Neural cell (in vitro differentiated cells): ENCODE results near the gene ID4. TPM values are rescaled to one million over a fixed set of nuclear protein-coding genes. Genes with fewer than 3 reads are reported as not detected.
A peak's percentile ranks its signal among the peaks of the same experiment; 100 is the strongest.

Source experiments
- H2AFZ ChIP-seq: fragments of 200-600, 300-800 bp; sonication (generic), shearing (Covaris generic); 2 replicates; pipeline ENCODE4 v1.6.0; 2014; ENCODE audit warnings: low read depth, mild to moderate bottlenecking, antibody characterized with exemption, low read length, moderate library complexity
- H3F3A ChIP-seq: fragments of 200-600 bp; shearing (Covaris generic); 2 replicates; pipeline ENCODE4 v1.6.1; 2016; ENCODE audit warnings: mild to moderate bottlenecking, moderate library complexity, mixed read lengths, antibody characterized with exemption, low read length; ENCODE audit not compliant: insufficient read depth, poor library complexity, severe bottlenecking
- H3K27ac ChIP-seq: fragments of 200-600, 300-800 bp; sonication (generic), shearing (Covaris generic); 2 replicates; pipeline ENCODE4 v1.5.1; 2014; ENCODE audit warnings: mild to moderate bottlenecking, low read length, moderate library complexity
- H3K27me3 ChIP-seq: fragments of 300-800, 200-600 bp; sonication (generic), shearing (Covaris generic); 2 replicates; pipeline ENCODE4 v1.6.0; 2014; ENCODE audit warnings: mild to moderate bottlenecking, low read depth, low read length, moderate library complexity; ENCODE audit not compliant: insufficient read depth
- H3K36me3 ChIP-seq: fragments of 300-800, 200-600 bp; sonication (generic), shearing (Covaris generic); 2 replicates; pipeline ENCODE4 v1.5.1; 2014; ENCODE audit warnings: mild to moderate bottlenecking, antibody characterized with exemption, low read length, moderate library complexity; ENCODE audit not compliant: insufficient read depth
- H3K4me2 ChIP-seq: fragments of 300-800, 200-600 bp; sonication (generic), shearing (Covaris generic); 2 replicates; pipeline ENCODE4 v1.6.0; 2014; ENCODE audit warnings: mild to moderate bottlenecking, low read length
- H3K4me3 ChIP-seq: fragments of 300-800, 200-600 bp; sonication (generic), shearing (Covaris generic); 2 replicates; pipeline ENCODE4 v1.5.1; 2014; ENCODE audit warnings: mild to moderate bottlenecking, low read length, moderate library complexity
- H3K79me2 ChIP-seq: fragments of 200-600 bp; shearing (Covaris generic); replicated peaks from 2 replicates; pipeline ENCODE4 v1.6.0; 2014; ENCODE audit warnings: mild to moderate bottlenecking, low read length, moderate library complexity; ENCODE audit not compliant: insufficient read depth
- H3K9ac ChIP-seq: fragments of 300-800, 200-600 bp; sonication (generic), shearing (Covaris generic); 2 replicates; pipeline ENCODE4 v1.6.1; 2016; ENCODE audit warnings: mild to moderate bottlenecking, low read length, mixed read lengths
- H3K9me2 ChIP-seq: fragments of 200-600 bp; shearing (Covaris generic); 2 replicates; pipeline ENCODE4 v1.6.1; 2016; ENCODE audit warnings: mild to moderate bottlenecking, low read length, mixed read lengths; ENCODE audit not compliant: insufficient read depth
- H3K9me3 ChIP-seq: fragments of 200-600, 300-800 bp; sonication (generic), shearing (Covaris generic); 2 replicates; pipeline ENCODE4 v1.6.1; 2016; ENCODE audit warnings: mild to moderate bottlenecking, mixed run types, low read length, moderate library complexity, mixed read lengths
- H4K20me1 ChIP-seq: fragments of 200-600 bp; shearing (Covaris generic); 2 replicates; pipeline ENCODE4 v1.6.1; 2016; ENCODE audit warnings: mild to moderate bottlenecking, mixed run types; ENCODE audit not compliant: insufficient read depth
- CTCF ChIP-seq: fragments of 450-650 bp; IDR thresholded peaks from 2 replicates; pipeline ENCODE4 v1.5.1; 2014; ENCODE audit warnings: antibody characterized with exemption, mild to moderate bottlenecking, moderate library complexity; ENCODE audit not compliant: poor library complexity, severe bottlenecking
- EP300 ChIP-seq: fragments of 450-650 bp; conservative IDR thresholded peaks from 2 replicates; pipeline ENCODE4 v1.6.1; 2014; ENCODE audit warnings: antibody characterized with exemption, mild to moderate bottlenecking, moderate library complexity; ENCODE audit not compliant: poor library complexity, severe bottlenecking
- EZH2 ChIP-seq: fragments of 200-600, 300-800 bp; shearing (Covaris generic), sonication (generic); IDR thresholded peaks from 2 replicates; pipeline ENCODE4 v1.6.1; 2014; ENCODE audit warnings: antibody characterized with exemption, low read length, borderline replicate concordance, mild to moderate bottlenecking; ENCODE audit not compliant: insufficient read depth, poor library complexity, severe bottlenecking
- MXI1 ChIP-seq: fragments of 450-650 bp; conservative IDR thresholded peaks from 2 replicates; pipeline ENCODE4 v1.6.1; 2014; ENCODE audit warnings: antibody characterized with exemption, mild to moderate bottlenecking; ENCODE audit not compliant: poor library complexity, severe bottlenecking
- POLR2AphosphoS5 ChIP-seq: IDR thresholded peaks from 2 replicates; pipeline ENCODE4 v1.6.1; 2012
- RAD21 ChIP-seq: fragments of 450-650 bp; conservative IDR thresholded peaks from 2 replicates; pipeline ENCODE4 v1.6.1; 2014; ENCODE audit warnings: antibody characterized with exemption, mild to moderate bottlenecking, moderate library complexity
- REST ChIP-seq: IDR thresholded peaks from 2 replicates; pipeline ENCODE4 v1.6.1; 2012; ENCODE audit warnings: borderline replicate concordance
- SMC3 ChIP-seq: fragments of 450-650 bp; conservative IDR thresholded peaks from 2 replicates; pipeline ENCODE4 v1.6.1; 2014; ENCODE audit warnings: antibody characterized with exemption, mild to moderate bottlenecking, moderate library complexity; ENCODE audit not compliant: poor library complexity
- TAF1 ChIP-seq: IDR thresholded peaks from 2 replicates; pipeline ENCODE4 v1.6.1; 2012; ENCODE audit warnings: low read depth
- polyA plus RNA-seq: library from polyadenylated mRNA; depleted of rRNA; stranded (reverse); fragments of >200 nt; gene quantifications from 2 replicates; pipeline ENCODE4 v1.2.3, GENCODE V29; 2014

ID4 gene
- polyA plus RNA-seq, 1 donor from 2014 or later: 506 TPM

- Histone ChIP-seq H3K36me3 (peaks cover 3% of the 10 kb centered on the region), H3K27ac (peak overlapping the region; percentile 94), H3K4me2 (no peak overlapping the region), H4K20me1 (peaks cover 21% of the 10 kb centered on the region), H2AFZ (no peak overlapping the region), H3K9ac (peak overlapping the region; percentile 97), H3K79me2 (peaks cover 73% of the 10 kb centered on the region), H3K9me2 (no peaks in the 10 kb centered on the region), H3K9me3 (no peaks in the 10 kb centered on the region), H3K4me3 (peak overlapping the region; percentile 89), H3F3A (peaks cover 10% of the 10 kb centered on the region), H3K27me3 (no peaks in the 10 kb centered on the region)
- TF ChIP-seq EP300 (no peak), REST (peak; percentile 44), POLR2AphosphoS5 (peak; percentile 58), RAD21 (peak; percentile 23), SMC3 (peak; percentile 27), CTCF (no peak), TAF1 (no peak), EZH2 (no peak), MXI1 (peak; percentile 39)
These were observed 1.5 kb downstream of the ID4 start for GRCh38 chr6:19838442-19839236.

- Histone ChIP-seq H3F3A (peaks cover 12% of the 10 kb centered on the region), H3K9ac (peak overlapping the region; percentile 97), H3K36me3 (peaks cover 3% of the 10 kb centered on the region), H3K9me2 (no peaks in the 10 kb centered on the region), H3K27ac (peak overlapping the region; percentile 94), H3K9me3 (no peaks in the 10 kb centered on the region), H3K79me2 (peaks cover 79% of the 10 kb centered on the region), H3K4me2 (peak overlapping the region; percentile 33), H3K4me3 (peak overlapping the region; percentile 89), H4K20me1 (peaks cover 21% of the 10 kb centered on the region), H2AFZ (no peak overlapping the region), H3K27me3 (no peaks in the 10 kb centered on the region)
- peak; percentile 7 for TF ChIP-seq RAD21
- TF ChIP-seq CTCF: no peak
- no peak for TF ChIP-seq EP300
- no peak for TF ChIP-seq TAF1
- TF ChIP-seq MXI1: no peak
- TF ChIP-seq SMC3: peak; percentile 9
- no peak for TF ChIP-seq EZH2
- no peak for TF ChIP-seq POLR2AphosphoS5
- peak; percentile 83 for TF ChIP-seq REST
These were observed 2.0 kb downstream of the ID4 start for GRCh38 chr6:19839237-19839546.
